Choroid plexus epithelial cell (primary cell): Measurements from ENCODE around the gene TBX6.

Experiments
- DNase-seq: peaks from one replicate; pipeline ENCODE4 v3.0.0-alpha.2; 2010; ENCODE audit warnings: low read depth
- H3K4me3 ChIP-seq: 2 replicates; pipeline ENCODE4 v1.5.1; 2011; ENCODE audit warnings: low read depth, mild to moderate bottlenecking, control low read depth, low read length, moderate library complexity
- CTCF ChIP-seq: conservative IDR thresholded peaks from 2 replicates; pipeline ENCODE4 v1.5.1; 2011; ENCODE audit warnings: low read depth, mild to moderate bottlenecking, control low read depth, inconsistent platforms, low read length, moderate library complexity

Gene TBX6

GRCh38 chr16:30040221-30040620 lies 51.5 kb downstream of the TBX6 start:
- H3K4me3 ChIP-seq = no peak overlapping the region
- no peak for TF ChIP-seq CTCF
- DNase-seq = no peak
